DOHH2 (cell line): ENCODE data around the gene ITIH5.

Experiments used
- EZH2phosphoT487 ChIP-seq: fragments of 200-600 bp; sonication (generic); IDR thresholded peaks from 2 replicates; pipeline ENCODE4 v1.6.1; 2017; ENCODE audit warnings: borderline replicate concordance, mild to moderate bottlenecking, antibody characterized with exemption, low read length, moderate library complexity, mixed read lengths
- TF ChIP-seq, protein P1 (sequence below): fragments of 200-600 bp; sonication (generic); IDR thresholded peaks from one replicate; pipeline ENCODE4 v1.5.1; 2014; ENCODE audit warnings: antibody characterized with exemption, mild to moderate bottlenecking, low read depth, low read length; ENCODE audit not compliant: poor library complexity, severe bottlenecking

DNA sequence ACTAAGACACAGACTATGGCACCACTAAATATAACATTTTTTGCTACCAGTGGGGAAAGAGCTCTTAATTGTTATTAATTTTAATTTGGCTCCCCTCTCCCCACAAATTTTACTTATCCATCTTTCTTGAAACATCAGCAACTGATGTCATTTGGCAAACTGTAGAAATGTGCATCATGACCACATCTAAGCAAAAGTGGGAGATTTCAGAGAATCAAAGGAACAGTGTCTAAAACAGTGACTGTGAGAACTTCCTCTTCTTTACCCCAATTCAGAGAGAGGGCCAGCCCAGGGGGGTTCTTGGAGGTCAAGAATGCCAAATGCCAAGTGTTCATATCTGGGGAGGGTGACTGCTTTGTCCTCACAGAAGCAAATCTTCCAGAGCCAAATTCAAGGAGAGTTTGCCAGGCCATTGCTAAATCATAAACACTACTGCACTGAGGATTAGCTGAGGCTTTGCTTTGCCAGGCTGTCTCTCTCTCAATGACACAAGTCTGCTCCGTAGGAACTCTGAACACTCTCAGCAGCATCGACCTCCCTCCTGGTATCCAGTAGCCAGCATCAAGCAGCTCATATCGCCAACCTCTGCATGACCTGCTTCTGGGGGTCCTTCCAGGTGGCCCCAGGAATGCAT is 65.6 kb downstream of the ITIH5 start:
- TF ChIP-seq, protein P1, sequence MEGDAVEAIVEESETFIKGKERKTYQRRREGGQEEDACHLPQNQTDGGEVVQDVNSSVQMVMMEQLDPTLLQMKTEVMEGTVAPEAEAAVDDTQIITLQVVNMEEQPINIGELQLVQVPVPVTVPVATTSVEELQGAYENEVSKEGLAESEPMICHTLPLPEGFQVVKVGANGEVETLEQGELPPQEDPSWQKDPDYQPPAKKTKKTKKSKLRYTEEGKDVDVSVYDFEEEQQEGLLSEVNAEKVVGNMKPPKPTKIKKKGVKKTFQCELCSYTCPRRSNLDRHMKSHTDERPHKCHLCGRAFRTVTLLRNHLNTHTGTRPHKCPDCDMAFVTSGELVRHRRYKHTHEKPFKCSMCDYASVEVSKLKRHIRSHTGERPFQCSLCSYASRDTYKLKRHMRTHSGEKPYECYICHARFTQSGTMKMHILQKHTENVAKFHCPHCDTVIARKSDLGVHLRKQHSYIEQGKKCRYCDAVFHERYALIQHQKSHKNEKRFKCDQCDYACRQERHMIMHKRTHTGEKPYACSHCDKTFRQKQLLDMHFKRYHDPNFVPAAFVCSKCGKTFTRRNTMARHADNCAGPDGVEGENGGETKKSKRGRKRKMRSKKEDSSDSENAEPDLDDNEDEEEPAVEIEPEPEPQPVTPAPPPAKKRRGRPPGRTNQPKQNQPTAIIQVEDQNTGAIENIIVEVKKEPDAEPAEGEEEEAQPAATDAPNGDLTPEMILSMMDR, result no peak
- no peak for TF ChIP-seq EZH2phosphoT487
